Stimulated activated CD8-positive, alpha-beta memory T cell treated with anti-CD3 and anti-CD28 coated beads, Interleukin-4, amount 100 ng/mL, for 4 hours (primary cell): Measurements from ENCODE around the gene ARHGAP45.
A peak's percentile ranks its signal among the peaks of the same experiment; 100 is the strongest.

Experiments used
- DNase-seq, 2 donors: peaks; one replicate each; pipeline ENCODE4 v3.0.0-alpha.2; 2020; ENCODE audit warnings: low read depth in 2 of 2, low spot score in 1 of 2

Gene ARHGAP45

DNA sequence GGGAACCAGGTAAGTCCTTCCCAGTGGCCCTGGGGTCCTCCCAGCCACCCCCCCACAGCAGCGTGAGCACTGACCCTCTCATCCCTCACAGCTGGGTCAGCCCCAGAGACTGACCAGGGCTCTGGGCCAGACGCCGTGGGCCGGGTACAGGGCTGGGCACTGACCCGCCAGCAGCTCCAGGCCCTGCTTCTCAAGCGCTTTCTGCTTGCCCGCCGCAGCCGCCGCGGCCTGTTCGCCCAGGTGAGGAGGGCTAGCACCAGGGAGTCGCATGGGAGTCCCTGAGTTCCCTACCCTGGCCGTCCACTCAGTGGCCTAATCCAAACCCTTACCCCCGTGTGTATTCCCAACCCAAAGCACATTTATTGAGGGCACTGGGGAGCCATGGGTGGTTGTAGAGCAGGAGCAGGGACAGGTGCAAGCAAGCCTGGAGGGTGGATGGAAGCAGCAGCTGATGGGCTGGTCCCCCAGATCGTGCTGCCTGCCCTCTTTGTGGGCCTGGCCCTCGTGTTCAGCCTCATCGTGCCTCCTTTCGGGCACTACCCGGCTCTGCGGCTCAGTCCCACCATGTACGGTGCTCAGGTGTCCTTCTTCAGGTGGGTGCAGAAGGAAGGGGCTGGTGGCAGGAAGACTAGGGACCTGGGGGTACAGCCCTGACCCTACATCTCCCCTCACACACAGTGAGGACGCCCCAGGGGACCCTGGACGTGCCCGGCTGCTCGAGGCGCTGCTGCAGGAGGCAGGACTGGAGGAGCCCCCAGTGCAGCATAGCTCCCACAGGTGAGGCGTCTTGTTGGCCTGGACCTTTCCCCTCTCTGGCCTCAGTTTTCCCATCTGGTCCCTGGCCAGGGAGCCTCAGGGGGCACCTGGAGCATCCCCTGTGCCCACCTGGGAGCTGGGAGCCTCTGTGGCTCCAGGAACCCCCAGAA lies 12.6 kb upstream of the ARHGAP45 start:
- no peak for DNase-seq

DNA sequence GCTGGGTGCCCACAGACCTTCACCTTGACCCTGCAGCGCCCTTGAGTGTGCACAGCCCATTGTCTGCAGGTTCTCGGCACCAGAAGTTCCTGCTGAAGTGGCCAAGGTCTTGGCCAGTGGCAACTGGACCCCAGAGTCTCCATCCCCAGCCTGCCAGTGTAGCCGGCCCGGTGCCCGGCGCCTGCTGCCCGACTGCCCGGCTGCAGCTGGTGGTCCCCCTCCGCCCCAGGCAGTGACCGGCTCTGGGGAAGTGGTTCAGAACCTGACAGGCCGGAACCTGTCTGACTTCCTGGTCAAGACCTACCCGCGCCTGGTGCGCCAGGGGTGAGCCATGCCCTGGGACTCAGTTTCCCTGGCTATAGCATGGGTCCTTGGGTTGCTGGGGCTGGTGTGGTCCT lies 11.9 kb upstream of the ARHGAP45 start:
- DNase-seq: no peak

DNA sequence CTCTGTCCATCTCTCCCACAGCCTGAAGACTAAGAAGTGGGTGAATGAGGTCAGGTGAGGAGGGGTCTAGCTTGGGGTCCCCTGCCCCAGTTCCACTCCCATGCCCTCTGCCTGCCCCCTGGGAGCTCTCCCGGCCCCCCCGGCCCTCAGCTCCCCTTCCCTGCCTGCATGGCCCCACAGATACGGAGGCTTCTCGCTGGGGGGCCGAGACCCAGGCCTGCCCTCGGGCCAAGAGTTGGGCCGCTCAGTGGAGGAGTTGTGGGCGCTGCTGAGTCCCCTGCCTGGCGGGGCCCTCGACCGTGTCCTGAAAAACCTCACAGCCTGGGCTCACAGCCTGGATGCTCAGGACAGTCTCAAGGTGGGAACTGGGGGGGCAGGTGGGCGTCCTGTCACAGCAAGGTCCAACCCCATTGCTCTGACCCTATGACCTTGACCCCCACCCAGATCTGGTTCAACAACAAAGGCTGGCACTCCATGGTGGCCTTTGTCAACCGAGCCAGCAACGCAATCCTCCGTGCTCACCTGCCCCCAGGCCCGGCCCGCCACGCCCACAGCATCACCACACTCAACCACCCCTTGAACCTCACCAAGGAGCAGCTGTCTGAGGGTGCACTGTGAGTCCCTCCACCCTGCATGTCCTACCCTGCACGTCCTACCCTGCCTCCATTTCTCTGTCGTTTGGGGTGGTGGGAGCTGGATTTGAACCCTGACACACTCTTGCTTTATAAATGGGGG lies 10.9 kb upstream of the ARHGAP45 start:
- DNase-seq: no peak

DNA sequence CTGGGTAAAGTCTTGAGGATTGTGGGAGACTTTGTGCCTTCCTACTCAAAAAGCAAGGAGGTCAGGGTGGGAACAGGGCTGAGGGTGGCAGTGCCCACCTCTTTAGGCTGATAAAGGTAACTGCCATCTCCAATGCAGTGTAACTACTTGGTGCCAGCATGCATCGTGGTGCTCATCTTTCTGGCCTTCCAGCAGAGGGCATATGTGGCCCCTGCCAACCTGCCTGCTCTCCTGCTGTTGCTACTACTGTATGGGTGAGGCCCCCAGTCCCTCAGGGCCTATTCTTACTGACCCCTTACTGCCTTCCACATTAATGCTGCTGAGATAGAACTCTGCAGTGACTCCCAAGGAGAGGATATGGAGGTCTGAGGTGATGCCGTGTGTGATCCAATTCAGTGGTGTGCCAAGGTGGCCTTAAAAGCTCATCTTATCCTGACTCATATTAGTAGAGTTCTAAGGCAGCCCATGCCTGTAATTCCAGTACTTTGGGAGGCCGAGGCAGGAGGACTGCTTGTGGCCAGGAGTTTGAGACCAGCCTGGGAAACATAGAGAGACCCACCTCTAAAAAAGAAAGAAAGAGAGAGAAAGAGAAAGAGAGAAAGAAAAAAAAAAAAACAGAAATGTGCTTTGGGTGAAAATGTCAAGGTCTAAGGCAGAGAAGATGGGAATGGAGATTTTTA lies 9.7 kb upstream of the ARHGAP45 start:
- DNase-seq: no peak

DNA sequence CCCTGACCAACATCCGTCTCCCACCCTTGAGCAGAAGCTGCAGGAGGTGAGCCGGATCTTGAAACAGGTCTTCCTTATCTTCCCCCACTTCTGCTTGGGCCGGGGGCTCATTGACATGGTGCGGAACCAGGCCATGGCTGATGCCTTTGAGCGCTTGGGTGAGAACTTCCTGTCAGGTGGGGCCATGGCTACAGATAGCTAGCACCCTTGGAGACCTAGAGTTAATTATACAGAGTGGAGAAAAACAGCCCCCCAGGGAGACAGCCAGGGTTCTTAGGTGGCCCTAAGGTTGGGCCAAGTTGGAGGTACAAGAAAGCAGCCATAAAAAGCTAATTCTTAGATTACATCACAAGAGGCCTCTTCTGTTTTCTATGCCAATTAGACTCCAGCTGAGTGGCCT lies 8.9 kb upstream of the ARHGAP45 start:
- no peak for DNase-seq

DNA sequence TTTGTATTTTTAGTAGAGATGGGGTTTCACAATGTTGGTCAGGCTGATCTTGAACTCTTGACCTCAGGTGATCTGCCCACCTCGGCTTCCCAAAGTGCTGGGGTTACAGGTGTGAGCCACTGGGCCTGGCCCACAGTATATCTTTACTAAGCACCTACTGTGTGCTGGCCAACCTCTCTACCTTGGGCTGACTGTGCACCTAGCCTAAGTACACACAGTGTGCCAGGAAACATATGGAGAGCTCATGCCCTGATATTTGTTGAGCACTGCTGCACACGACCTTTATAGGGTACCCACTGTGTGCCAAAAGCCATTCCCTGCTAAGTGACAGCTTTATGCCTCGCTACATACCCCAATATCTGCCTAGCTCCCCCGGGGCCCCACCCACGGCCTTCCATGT lies 6.3 kb upstream of the ARHGAP45 start:
- no peak for DNase-seq

DNA sequence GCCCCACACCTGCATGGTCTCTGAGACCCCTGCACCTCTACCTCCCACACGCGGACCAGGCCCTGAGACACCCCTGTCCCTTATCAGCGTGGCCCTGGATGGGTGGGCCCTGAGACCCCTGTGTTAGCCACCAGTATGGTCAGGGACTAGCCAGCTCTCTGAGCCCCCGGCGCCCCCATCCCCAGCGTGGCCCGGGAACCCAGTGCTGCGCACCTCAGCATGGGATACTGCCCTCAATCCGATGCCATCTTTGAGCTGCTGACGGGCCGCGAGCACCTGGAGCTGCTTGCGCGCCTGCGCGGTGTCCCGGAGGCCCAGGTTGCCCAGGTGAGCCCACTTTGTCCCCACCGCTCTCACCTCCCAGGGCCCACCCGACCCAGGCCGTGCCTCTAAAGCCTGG lies 5.0 kb upstream of the ARHGAP45 start:
- DNase-seq: no peak

DNA sequence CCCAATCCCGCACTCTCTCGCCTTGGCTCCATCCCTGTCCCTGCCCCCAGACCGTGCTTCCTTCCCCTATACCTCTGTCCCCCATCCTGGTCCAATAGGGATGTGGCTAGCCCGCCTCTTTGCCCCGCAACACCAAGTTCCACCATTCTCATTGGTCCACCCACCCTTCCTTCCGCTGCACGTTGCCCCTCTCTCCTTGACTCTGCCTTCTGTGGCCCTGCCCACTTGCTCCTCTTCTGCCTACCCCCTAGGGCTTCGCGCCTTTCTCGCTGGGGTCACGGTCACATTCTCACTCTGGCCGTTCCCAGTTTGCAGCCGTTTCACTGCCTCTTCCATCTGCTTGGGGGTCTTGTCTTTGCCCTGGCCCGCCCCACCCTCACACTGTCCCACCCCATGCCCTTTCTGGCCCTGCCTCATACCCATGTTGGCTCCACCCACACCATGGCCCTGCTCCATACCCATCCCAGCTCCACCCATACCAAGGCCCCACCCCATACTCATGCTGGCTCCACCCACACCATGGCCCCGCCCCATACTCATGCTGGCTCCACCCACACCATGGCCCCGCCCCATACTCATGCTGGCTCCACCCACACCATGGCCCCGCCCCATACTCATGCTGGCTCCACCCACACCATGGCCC lies 4.5 kb upstream of the ARHGAP45 start:
- no peak for DNase-seq

DNA sequence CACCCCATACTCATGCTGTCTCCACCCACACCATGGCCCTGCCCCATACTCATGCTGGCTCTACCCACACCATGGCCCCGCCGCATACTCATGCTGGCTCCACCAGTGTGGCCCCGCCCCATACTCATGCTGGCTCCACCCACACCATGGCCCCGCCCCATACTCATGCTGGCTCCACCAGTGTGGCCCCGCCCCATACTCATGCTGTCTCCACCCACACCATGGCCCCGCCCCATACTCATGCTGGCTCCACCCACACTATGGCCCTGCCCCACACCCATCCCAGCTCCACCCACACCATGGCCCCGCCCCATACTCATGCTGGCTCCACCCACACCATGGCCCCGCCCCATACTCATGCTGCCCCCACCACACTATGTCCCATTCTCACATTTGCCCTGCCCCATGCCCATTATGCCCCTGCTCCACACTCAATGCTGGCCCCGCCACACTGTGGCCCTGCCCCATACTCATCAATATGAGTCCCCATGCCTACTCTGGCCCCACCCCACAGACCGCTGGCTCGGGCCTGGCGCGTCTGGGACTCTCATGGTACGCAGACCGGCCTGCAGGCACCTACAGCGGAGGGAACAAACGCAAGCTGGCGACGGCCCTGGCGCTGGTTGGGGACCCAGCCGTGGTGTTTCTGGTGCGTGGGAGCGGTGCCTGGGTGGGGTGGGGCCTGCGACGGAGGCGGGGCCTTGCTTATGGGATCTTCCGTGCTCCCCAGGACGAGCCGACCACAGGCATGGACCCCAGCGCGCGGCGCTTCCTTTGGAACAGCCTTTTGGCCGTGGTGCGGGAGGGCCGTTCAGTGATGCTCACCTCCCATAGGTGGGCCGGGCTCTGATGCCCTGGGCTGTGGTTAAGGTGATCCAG lies 3.7 kb upstream of the ARHGAP45 start:
- no peak for DNase-seq

DNA sequence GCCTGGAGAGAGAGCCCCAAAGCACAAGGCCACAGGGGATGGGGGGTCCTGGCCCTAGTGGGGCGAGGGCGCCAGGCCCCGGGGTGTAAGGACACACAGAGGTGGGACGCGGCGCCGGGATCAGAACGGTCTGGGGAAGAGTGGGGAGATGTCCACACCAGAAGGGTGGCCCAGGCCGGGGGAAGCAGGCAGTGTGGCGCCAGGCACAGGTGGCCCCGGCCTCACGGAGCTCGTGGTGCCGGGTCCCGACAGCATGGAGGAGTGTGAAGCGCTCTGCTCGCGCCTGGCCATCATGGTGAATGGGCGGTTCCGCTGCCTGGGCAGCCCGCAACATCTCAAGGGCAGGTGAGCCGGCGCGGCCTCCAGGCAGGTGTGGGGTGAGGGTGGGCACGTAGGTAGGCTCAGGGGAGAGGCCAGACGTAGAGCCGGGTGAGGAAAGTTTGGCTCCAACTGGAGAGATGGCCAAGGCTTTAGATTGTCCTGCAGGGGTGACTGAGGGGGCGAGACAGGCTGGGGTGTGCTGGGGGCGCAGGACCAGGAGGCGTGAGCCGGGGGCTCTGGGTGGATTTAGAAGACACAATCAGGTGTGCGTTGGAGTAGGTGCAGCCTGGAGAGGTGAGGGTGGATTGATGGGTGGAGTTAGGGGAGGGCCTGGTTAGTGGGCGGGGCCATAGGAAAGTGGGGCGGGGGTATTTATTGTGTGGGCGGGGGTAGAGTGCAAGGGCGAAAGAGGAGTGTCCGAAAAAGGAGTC lies 2.9 kb upstream of the ARHGAP45 start:
- DNase-seq: no peak

DNA sequence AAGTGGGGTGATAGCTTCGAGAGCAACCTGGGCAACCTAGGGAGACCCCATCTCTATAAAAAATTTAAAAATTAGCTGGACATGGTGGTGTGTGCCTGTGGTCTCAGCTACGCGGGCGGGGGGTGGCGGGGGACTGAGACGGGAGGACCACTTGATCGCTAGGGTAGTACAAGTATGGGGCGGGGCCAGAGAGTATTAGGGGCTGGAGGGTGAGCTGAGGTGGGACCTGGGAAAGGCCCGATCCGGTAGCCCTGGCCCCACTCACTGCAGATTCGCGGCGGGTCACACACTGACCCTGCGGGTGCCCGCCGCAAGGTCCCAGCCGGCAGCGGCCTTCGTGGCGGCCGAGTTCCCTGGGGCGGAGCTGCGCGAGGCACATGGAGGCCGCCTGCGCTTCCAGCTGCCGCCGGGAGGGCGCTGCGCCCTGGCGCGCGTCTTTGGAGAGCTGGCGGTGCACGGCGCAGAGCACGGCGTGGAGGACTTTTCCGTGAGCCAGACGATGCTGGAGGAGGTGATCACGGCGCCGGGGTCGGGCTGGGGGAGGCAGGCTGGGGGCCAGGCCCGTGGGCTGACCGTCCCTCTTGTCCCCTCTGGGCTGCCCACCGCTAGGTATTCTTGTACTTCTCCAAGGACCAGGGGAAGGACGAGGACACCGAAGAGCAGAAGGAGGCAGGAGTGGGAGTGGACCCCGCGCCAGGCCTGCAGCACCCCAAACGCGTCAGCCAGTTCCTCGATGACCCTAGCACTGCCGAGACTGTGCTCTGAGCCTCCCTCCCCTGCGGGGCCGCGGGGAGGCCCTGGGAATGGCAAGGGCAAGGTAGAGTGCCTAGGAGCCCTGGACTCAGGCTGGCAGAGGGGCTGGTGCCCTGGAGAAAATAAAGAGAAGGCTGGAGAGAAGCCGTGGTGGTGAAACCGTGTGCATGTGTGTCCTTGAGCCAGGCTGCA lies 2.0 kb upstream of the ARHGAP45 start:
- no peak for DNase-seq

DNA sequence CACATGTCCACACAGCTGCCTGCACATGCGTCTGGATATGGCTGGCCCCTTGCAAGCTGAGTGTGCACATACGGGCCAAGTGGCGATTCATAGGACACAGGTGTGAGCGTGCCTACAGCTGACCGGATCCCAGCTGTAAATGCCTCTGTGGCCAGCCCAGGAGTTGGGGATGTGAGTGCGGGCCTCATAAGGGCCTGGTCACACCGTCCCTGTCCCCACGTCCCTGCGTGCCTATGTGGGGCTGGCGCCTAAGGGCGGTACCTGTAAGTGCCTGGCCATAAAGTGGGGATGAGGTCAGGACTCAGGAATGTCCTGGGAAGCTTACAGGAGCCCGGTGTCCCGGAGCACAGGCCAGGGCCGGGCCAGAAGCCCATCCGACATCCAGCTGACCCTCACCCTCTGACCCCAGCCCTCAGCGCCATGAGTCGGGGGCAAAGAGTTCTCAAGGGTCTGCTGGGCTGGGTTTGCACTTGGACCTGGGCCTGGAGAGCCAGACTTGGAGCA lies 1.3 kb upstream of the ARHGAP45 start:
- DNase-seq: no peak

DNA sequence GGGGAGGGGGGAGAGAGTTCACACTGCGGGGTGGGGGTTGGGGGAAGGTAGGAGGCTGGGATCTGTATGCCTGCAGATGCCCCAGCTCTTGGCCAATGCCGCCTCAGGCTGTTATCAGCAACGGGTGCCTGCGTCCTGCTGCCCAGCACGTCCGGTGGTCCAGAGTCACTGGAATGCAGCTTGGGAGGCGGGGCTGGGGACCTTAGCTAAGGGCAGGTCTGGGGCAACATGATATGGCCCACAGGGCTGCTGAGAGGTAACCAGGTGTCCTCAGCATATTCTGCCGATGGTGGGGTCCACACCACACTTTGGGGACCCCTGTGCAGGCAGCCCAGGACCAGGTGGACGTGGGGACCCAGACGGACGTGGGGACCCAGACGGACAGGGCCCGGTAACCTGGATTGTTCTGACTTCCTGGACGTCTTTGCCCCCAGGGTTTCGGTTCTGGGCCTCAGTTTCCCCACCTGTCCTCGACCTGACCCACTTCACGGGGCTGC lies 668 bp upstream of the ARHGAP45 start:
- no peak for DNase-seq

DNA sequence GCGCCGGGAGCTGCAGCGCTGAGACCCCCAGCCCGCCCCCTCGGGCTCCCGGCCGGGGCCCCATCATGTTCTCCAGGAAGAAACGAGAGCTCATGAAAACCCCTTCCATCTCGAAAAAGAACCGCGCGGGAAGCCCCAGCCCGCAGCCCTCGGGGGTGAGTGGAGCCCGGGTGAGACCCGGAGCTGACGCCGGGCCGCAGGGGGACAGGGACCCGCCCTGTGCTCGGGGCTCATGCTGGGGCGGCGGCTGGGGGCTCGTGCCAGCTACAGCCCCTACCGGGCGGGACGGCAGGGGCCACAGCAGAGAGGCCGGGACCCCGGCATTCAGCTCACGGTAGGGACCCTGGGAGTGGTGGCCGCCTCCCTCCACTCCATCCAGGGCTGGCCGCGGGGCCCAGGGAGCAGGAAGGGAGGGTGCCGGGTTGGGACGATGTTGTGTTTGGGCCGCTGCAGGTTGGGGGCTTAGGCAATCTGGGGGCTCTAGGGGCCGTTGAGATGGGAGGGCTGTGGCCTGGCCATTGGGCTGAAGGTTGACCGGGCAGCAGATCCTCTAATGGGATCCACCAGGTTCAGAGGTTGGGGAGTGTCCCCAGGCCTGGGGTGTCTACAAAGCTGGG lies 482 bp downstream of the ARHGAP45 start:
- DNase-seq: peak in 1 of 2 donors; percentile 54

DNA sequence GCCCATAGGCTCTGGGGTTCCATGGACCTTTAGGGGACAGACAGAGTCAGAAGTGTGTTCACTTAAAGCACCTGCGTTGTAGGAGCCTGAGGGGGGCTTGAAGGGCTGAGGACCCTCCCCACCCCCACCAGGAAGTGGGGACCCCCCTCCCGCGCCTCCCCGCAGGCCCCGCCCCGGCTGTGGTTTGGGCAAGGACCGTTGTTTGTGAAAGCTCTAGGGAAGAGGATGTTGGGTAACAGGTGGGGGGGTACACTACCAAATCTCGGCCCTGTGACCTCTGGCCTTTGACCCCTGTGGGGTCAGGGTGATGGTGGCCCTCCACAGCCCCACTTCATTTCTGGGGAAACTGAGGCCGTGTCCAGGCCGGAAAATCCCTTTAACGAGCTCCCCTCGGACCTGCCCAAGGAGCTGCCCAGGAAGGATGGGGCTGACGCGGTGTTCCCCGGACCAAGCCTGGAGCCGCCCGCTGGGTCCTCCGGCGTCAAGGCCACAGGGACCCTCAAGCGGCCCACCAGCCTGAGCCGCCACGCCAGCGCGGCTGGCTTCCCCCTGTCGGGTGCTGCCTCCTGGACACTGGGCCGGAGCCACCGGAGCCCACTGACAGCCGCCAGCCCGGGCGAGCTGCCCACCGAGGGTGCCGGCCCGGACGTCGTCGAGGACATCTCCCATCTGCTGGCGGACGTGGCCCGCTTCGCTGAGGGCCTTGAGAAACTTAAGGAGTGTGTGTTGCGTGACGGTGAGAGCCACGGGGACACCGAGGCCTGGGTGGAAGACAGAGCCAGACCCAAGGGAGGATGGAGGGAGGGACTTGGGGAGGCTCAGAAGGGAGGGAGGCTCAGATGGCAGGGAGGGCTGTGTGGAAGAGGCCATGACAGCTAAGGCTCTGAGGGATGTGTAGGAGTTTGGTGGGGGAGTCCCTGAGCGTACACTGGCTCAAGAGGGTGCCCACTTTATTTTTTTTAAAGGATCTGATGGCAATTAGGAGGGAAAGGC lies 1.3 kb downstream of the ARHGAP45 start:
- DNase-seq: no peak

DNA sequence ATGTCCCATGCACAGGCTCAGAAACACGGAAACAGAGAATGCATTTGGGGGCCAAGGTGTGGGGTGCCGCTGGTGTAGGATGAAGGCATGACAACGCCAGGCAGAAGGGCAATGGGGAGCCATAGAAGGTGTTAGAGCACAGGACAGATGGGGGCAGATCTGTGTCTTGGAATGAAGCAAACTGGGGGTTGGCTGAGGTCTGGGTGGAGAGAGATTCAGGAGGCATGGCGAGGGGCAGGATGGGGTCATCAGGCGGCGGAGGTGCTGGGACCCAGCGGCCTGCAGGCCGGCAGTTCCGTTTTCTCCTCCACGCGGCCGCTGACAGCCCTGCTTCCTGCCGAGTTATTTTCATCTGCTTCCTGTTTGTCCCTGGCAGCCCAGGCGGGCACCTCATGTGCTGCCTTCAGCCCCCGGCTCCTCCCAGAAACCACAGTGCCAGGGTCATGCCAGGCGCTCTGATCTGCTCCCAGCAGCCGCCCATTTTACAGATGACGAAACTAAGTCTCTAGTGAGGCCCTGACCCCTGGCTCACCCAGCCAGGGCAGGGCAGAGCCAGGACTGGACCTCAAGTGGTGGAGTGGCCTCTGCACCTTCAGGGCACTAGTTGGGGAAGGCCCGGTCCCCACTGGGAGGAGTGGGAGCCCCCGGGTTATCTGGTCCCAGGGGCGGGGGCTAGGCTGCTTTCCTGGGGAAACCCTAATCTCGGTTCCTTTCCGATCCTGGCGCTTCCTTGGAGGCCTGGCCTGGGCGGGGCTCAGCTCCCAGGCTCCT lies 2.2 kb downstream of the ARHGAP45 start:
- DNase-seq: no peak
